ENCODE measurements around the gene ZNF518A.

The ZNF518A gene

DNA sequence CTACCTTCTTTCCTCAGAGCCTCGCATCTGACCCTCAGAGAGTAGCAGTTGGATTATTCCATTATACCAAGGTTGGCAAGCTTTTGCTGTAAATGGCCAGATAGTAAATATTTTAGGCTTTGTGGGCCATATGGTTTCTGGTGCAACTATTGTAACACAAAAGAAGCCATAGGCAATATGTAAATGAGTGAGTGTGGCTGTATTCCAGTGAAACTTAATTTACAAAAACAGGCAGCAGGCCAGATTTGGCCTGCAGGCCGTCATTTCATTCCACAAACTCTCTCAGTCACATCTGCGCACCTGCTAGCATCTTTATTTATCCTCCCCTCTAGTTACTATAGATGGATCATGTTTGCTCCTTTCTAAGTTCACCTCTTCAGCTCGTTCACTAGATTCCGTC, 6.7 kb downstream of the ZNF518A start:
- Mint-ChIP-seq H3K9me3 (no peaks in the 10 kb centered on the region), H3K4me1 (peaks cover 5% of the 10 kb centered on the region), H3K36me3 (ENCODE audit: low read depth) (peaks cover 62% of the 10 kb centered on the region), H3K27ac (no peak overlapping the region), H3K4me3 (no peak overlapping the region), H3K27me3 (ENCODE audit: low read depth) (no peaks in the 10 kb centered on the region)
- TF ChIP-seq, protein P1, sequence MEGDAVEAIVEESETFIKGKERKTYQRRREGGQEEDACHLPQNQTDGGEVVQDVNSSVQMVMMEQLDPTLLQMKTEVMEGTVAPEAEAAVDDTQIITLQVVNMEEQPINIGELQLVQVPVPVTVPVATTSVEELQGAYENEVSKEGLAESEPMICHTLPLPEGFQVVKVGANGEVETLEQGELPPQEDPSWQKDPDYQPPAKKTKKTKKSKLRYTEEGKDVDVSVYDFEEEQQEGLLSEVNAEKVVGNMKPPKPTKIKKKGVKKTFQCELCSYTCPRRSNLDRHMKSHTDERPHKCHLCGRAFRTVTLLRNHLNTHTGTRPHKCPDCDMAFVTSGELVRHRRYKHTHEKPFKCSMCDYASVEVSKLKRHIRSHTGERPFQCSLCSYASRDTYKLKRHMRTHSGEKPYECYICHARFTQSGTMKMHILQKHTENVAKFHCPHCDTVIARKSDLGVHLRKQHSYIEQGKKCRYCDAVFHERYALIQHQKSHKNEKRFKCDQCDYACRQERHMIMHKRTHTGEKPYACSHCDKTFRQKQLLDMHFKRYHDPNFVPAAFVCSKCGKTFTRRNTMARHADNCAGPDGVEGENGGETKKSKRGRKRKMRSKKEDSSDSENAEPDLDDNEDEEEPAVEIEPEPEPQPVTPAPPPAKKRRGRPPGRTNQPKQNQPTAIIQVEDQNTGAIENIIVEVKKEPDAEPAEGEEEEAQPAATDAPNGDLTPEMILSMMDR (IDR thresholded peaks at IDR 0.05; ENCODE audit: unreplicated experiment in 3 of 3), result no peak

DNA sequence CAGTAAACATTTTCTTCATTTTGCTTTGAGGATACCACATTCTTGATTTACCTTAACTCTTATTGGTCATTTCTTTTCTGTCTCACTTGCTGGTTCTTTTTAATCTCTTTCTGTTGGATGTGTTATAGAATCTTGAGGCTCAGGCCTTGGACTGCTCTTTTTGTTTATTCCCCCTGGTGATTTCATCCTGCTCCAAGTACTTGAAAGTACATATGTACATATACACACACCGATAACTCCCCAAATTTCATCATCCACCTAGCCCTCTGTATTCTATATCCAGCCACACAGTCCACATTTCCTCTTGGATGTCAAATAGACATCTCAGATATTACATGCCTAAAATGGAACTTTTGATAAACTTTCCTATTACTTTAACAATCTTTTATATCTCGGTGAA, 7.5 kb downstream of the ZNF518A start:
- H3K9me3 Mint-ChIP-seq, result no peaks in the 10 kb centered on the region
- TF ChIP-seq, protein P1 (IDR thresholded peaks at IDR 0.05; ENCODE audit: unreplicated experiment in 3 of 3), result no peak
- H3K4me1 Mint-ChIP-seq, result no peaks in the 10 kb centered on the region
- H3K27ac Mint-ChIP-seq, result no peak overlapping the region
- no peaks in the 10 kb centered on the region for H3K27me3 Mint-ChIP-seq (ENCODE audit: low read depth)
- H3K36me3 Mint-ChIP-seq (ENCODE audit: low read depth), result peaks cover 69% of the 10 kb centered on the region
- no peak overlapping the region for H3K4me3 Mint-ChIP-seq

DNA sequence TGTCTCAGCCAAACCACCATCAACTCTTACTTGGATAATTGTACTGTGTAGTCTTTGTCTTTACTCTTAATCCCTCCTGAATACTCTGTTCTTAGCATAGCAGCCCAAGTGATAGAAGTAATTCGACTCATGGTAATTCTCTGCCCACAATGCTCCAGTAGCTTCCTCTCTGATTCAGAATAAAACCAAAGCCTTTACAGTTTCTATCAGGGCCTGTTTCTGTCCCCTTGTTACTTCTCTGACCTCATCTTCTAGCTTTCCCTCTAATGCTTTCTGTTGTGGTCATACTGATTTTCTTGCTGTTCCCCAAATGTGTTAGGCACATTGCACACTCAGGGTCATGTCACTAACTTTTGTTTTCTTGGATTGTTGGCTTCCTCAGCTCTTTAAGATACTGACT, 8.0 kb downstream of the ZNF518A start:
- no peak overlapping the region for H3K27ac Mint-ChIP-seq
- H3K36me3 Mint-ChIP-seq (ENCODE audit: low read depth), result peaks cover 73% of the 10 kb centered on the region
- no peak overlapping the region for H3K4me3 Mint-ChIP-seq
- TF ChIP-seq, protein P1 (IDR thresholded peaks at IDR 0.05; ENCODE audit: unreplicated experiment in 3 of 3), result no peak
- H3K27me3 Mint-ChIP-seq (ENCODE audit: low read depth), result no peaks in the 10 kb centered on the region
- no peaks in the 10 kb centered on the region for H3K4me1 Mint-ChIP-seq
- no peaks in the 10 kb centered on the region for H3K9me3 Mint-ChIP-seq

DNA sequence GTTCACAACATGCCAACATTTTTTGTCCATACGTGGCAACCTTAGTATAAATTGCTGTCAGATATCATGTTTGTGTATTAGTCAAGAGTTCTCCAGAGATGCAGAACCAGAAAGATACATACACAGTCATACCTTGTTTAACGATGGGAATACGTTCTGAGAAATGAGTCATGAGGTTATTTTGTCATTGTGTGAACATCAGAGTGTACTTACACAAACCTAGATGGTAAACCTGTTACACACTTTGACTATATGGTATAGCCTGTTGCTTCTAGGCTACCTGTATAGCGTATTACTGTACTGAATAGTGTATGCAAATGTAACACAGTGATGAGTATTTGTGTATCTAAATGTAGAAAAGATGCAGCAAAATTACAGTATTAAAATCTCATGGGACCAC, 22.3 kb downstream of the ZNF518A start:
- no peaks in the 10 kb centered on the region for H3K4me1 Mint-ChIP-seq
- TF ChIP-seq, protein P1 (IDR thresholded peaks at IDR 0.05; ENCODE audit: unreplicated experiment in 3 of 3), result no peak
- H3K36me3 Mint-ChIP-seq (ENCODE audit: low read depth), result peaks cover 78% of the 10 kb centered on the region
- no peak overlapping the region for H3K27ac Mint-ChIP-seq
- no peaks in the 10 kb centered on the region for H3K27me3 Mint-ChIP-seq (ENCODE audit: low read depth)
- no peaks in the 10 kb centered on the region for H3K9me3 Mint-ChIP-seq
- H3K4me3 Mint-ChIP-seq, result no peak overlapping the region

DNA sequence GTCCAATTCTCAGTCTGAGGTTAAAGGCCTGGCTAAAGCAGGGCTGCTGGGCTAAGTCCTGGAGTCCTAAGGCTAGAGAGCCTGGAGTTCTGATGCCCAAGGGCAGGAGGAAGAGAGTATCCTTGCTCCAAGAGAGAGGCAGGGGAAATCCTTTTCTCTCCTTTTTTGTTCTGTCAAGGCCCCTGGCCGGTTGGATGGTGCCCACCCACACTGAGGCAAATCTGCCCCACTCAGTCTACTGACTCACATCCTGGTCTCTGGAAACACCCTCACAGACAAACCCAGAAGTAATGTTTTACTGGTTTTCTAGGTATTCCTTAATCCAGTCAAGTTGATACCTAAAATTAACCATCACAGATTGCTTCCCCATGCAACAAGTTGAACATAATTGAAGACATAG, 23.0 kb downstream of the ZNF518A start:
- no peaks in the 10 kb centered on the region for H3K9me3 Mint-ChIP-seq
- no peaks in the 10 kb centered on the region for H3K4me1 Mint-ChIP-seq
- H3K36me3 Mint-ChIP-seq (ENCODE audit: low read depth), result peaks cover 78% of the 10 kb centered on the region
- H3K4me3 Mint-ChIP-seq, result no peak overlapping the region
- H3K27me3 Mint-ChIP-seq (ENCODE audit: low read depth), result no peaks in the 10 kb centered on the region
- no peak overlapping the region for H3K27ac Mint-ChIP-seq
- TF ChIP-seq, protein P1 (IDR thresholded peaks at IDR 0.05; ENCODE audit: unreplicated experiment in 3 of 3), result no peak

- TF ChIP-seq, protein P1 (IDR thresholded peaks at IDR 0.05; ENCODE audit: unreplicated experiment in 3 of 3), result no peak
- H3K36me3 Mint-ChIP-seq (ENCODE audit: low read depth), result peaks cover 76% of the 10 kb centered on the region
- no peaks in the 10 kb centered on the region for H3K27me3 Mint-ChIP-seq (ENCODE audit: low read depth)
- no peak overlapping the region for H3K27ac Mint-ChIP-seq
- H3K4me1 Mint-ChIP-seq, result no peaks in the 10 kb centered on the region
- H3K4me3 Mint-ChIP-seq, result no peak overlapping the region
- H3K9me3 Mint-ChIP-seq, result peaks cover 38% of the 10 kb centered on the region
Observed at GRCh38 chr10:96165726-96166125, 35.6 kb downstream of the ZNF518A start.

Measured in nephron (organoid).